IMR-90 (cell line): Measurements from ENCODE around the gene HYAL1. TPM values are rescaled to one million over a fixed set of nuclear protein-coding genes. Genes with fewer than 3 reads are reported as not detected.

Experiments
- polyA plus RNA-seq, 3 experiments: library from polyadenylated mRNA; depleted of rRNA; stranded (reverse); fragments of >200 nt; gene quantifications; 2 replicates each; pipeline ENCODE4 v1.2.3, GENCODE V29; 2012; ENCODE audit warnings: low replicate concordance in 1 of 3
- total RNA-seq: library from RNA; depleted of rRNA; stranded (reverse); fragments of >200 nt; gene quantifications from 2 replicates; pipeline ENCODE4 v1.2.3, GENCODE V29; 2012; rRNA removed

The HYAL1 gene
- total and polyA plus RNA-seq, 2 of the 4 experiments (the other 2 are of a cell fraction): 0.32 to 0.36 TPM

Other genes starting within 250 kb of the HYAL1 start
- 121 and 122 TPM in 2 replicates for gene RBM5, start 214.7 kb downstream of the HYAL1 start, total RNA-seq
- gene RBM5, start 214.7 kb downstream of the HYAL1 start, polyA plus RNA-seq (2012; rRNA removed): 143 and 155 TPM in 2 replicates
- gene SEMA3F, start 148.2 kb downstream of the HYAL1 start, total RNA-seq: 7.3 and 9.2 TPM in 2 replicates
- 23.3 and 26.7 TPM in 2 replicates for gene SEMA3F, start 148.2 kb downstream of the HYAL1 start, polyA plus RNA-seq (2012; rRNA removed)
- not detected in 2 replicates for gene GNAT1, start 112.0 kb downstream of the HYAL1 start, total RNA-seq
- 0.04 TPM in 1 of 2 replicates, not detected in the other for gene GNAT1, start 112.0 kb downstream of the HYAL1 start, polyA plus RNA-seq (2012; rRNA removed)
- gene SLC38A3, start 98.3 kb downstream of the HYAL1 start, total RNA-seq: 0.36 TPM in 1 of 2 replicates, not detected in the other
- 0.12 and 0.36 TPM in 2 replicates for gene SLC38A3, start 98.3 kb downstream of the HYAL1 start, polyA plus RNA-seq (2012; rRNA removed)
- 816 and 867 TPM in 2 replicates for gene GNAI2, start 67.4 kb downstream of the HYAL1 start, total RNA-seq
- gene GNAI2, start 67.4 kb downstream of the HYAL1 start, polyA plus RNA-seq (2012; rRNA removed): 1,079 and 1,150 TPM in 2 replicates
- gene SEMA3B, start 34.4 kb downstream of the HYAL1 start, total RNA-seq: 3.9 and 4.3 TPM in 2 replicates
- gene SEMA3B, start 34.4 kb downstream of the HYAL1 start, polyA plus RNA-seq (2012; rRNA removed): 29.3 and 34.3 TPM in 2 replicates
- gene LSMEM2, start 24.5 kb downstream of the HYAL1 start, total RNA-seq: under 0.01 TPM in 2 replicates
- gene LSMEM2, start 24.5 kb downstream of the HYAL1 start, polyA plus RNA-seq (2012; rRNA removed): not detected in 2 replicates
- 48.6 and 52.7 TPM in 2 replicates for gene IFRD2, start 11.1 kb downstream of the HYAL1 start, total RNA-seq
- 79.1 and 85.2 TPM in 2 replicates for gene IFRD2, start 11.1 kb downstream of the HYAL1 start, polyA plus RNA-seq (2012; rRNA removed)
- 2.2 and 2.7 TPM in 2 replicates for gene HYAL3, start 4.2 kb downstream of the HYAL1 start, total RNA-seq
- 5.7 and 7.6 TPM in 2 replicates for gene HYAL3, start 4.2 kb downstream of the HYAL1 start, polyA plus RNA-seq (2012; rRNA removed)
- gene NAA80, start 4.2 kb downstream of the HYAL1 start, total RNA-seq: 3.1 and 5.0 TPM in 2 replicates
- 14.2 and 14.4 TPM in 2 replicates for gene NAA80, start 4.2 kb downstream of the HYAL1 start, polyA plus RNA-seq (2012; rRNA removed)
- 53.6 and 56.8 TPM in 2 replicates for gene HYAL2, start 19.2 kb upstream of the HYAL1 start, total RNA-seq
- 104 and 114 TPM in 2 replicates for gene HYAL2, start 19.2 kb upstream of the HYAL1 start, polyA plus RNA-seq (2012; rRNA removed)
- gene TUSC2, start 24.6 kb upstream of the HYAL1 start, total RNA-seq: 13.4 and 14.2 TPM in 2 replicates
- 24.0 and 24.8 TPM in 2 replicates for gene TUSC2, start 24.6 kb upstream of the HYAL1 start, polyA plus RNA-seq (2012; rRNA removed)
- 17.4 and 18.3 TPM in 2 replicates for gene RASSF1, start 37.3 kb upstream of the HYAL1 start, total RNA-seq
- gene RASSF1, start 37.3 kb upstream of the HYAL1 start, polyA plus RNA-seq (2012; rRNA removed): 53.4 and 55.6 TPM in 2 replicates
- 0.83 and 1.1 TPM in 2 replicates for gene ZMYND10, start 42.2 kb upstream of the HYAL1 start, total RNA-seq
- 1.1 and 1.4 TPM in 2 replicates for gene ZMYND10, start 42.2 kb upstream of the HYAL1 start, polyA plus RNA-seq (2012; rRNA removed)
- 27.5 and 38.7 TPM in 2 replicates for gene NPRL2, start 47.2 kb upstream of the HYAL1 start, total RNA-seq
- gene NPRL2, start 47.2 kb upstream of the HYAL1 start, polyA plus RNA-seq (2012; rRNA removed): 38.3 and 38.5 TPM in 2 replicates
- 26.1 and 29.2 TPM in 2 replicates for gene CYB561D2, start 47.3 kb upstream of the HYAL1 start, total RNA-seq
- 31.7 and 41.5 TPM in 2 replicates for gene CYB561D2, start 47.3 kb upstream of the HYAL1 start, polyA plus RNA-seq (2012; rRNA removed)
- gene TMEM115, start 55.9 kb upstream of the HYAL1 start, total RNA-seq: 35.3 and 35.6 TPM in 2 replicates
- 47.3 and 54.3 TPM in 2 replicates for gene TMEM115, start 55.9 kb upstream of the HYAL1 start, polyA plus RNA-seq (2012; rRNA removed)
- gene CACNA2D2, start 200.1 kb upstream of the HYAL1 start, total RNA-seq: not detected in 2 replicates
- gene CACNA2D2, start 200.1 kb upstream of the HYAL1 start, polyA plus RNA-seq (2012; rRNA removed): 0.11 and 0.15 TPM in 2 replicates